AG04450 (cell line): ENCODE data around the gene POLA2. TPM values are rescaled to one million over a fixed set of nuclear protein-coding genes. Genes with fewer than 3 reads are reported as not detected.

Experiments
- CTCF ChIA-PET: fragments of 300-600, 350-600 bp; formaldehyde crosslinking; extraction: SDS; loops from one replicate; lab custom pipeline; 2022; ENCODE audit warnings: antibody characterized with exemption, inconsistent platforms; lab: Charles Lee
- POLR2A ChIA-PET: fragments of 350-600 bp; formaldehyde crosslinking; extraction: SDS; loops from one replicate; lab custom pipeline; 2021; ENCODE audit warnings: antibody characterized with exemption, inconsistent platforms; lab: Yijun Ruan, JAX
- DNase-seq: peaks from one replicate; pipeline ENCODE4 v3.0.0-alpha.2; 2011; ENCODE audit warnings: low read depth, low spot score
- H3K27ac ChIP-seq: one replicate; pipeline ENCODE4 v1.5.1; 2012; ENCODE audit warnings: low read depth, low read length, control low read depth
- H3K27me3 ChIP-seq: one replicate; pipeline ENCODE4 v1.6.0; 2012; ENCODE audit warnings: low read length; ENCODE audit not compliant: control insufficient read depth, insufficient read depth
- H3K4me3 ChIP-seq: 2 replicates; pipeline ENCODE4 v1.5.1; 2011; ENCODE audit warnings: mild to moderate bottlenecking, low read depth, low read length, control low read depth
- H3K9me3 ChIP-seq: 2 replicates; pipeline ENCODE4 v1.5.1; 2012; ENCODE audit warnings: low read length; ENCODE audit not compliant: control insufficient read depth, insufficient read depth
- CTCF ChIP-seq: IDR thresholded peaks from 2 replicates; pipeline ENCODE4 v1.5.1; 2011; ENCODE audit warnings: low read depth, low read length, control low read depth, inconsistent platforms
- polyA plus RNA-seq: library from polyadenylated mRNA; depleted of rRNA; stranded (reverse); fragments of >200 nt; gene quantifications from 2 replicates; pipeline ENCODE4 v1.2.3, GENCODE V29; 2011

Gene POLA2
- polyA plus RNA-seq, 1 experiment = 14.1 TPM

- no peak for TF ChIP-seq CTCF
- Histone ChIP-seq H3K4me3 (no peak overlapping the region), H3K27me3 (no peaks in the 10 kb centered on the region), H3K27ac (no peak overlapping the region), H3K9me3 (0 out of 2 replicates have a peak, but pooled peaks cover 3% of the 10 kb centered on the region)
- CTCF ChIA-PET = interaction anchor here (1.4 to 1.5 kb wide), 2 partner anchors 10 to 11 kb away, joined by 3 to 4 read pairs; no protein-coding TSS in a partner anchor
- DNase-seq = no peak
- POLR2A ChIA-PET = interaction anchor here (1.0 kb wide), 1 partner anchor 10 kb away, joined by 4 read pairs; no protein-coding TSS in a partner anchor
Observed at GRCh38 chr11:65215441-65216076, 46.2 kb upstream of the POLA2 start.

- POLR2A ChIA-PET = no interaction called here
- H3K27me3 ChIP-seq = no peaks in the 10 kb centered on the region
- H3K27ac ChIP-seq = no peak overlapping the region
- no peak for DNase-seq
- CTCF ChIA-PET = no interaction called here
- 0 out of 2 replicates have a peak, but pooled peaks cover 3% of the 10 kb centered on the region for H3K9me3 ChIP-seq
- H3K4me3 ChIP-seq = no peak overlapping the region
- TF ChIP-seq CTCF = no peak
Observed at GRCh38 chr11:65216830-65217229, 44.9 kb upstream of the POLA2 start.

GRCh38 chr11:65217441-65218423 is 44.0 kb upstream of the POLA2 start:
- CTCF ChIA-PET = no interaction called here
- no peak overlapping the region for H3K4me3 ChIP-seq
- POLR2A ChIA-PET = no interaction called here
- no peak for DNase-seq
- no peak overlapping the region for H3K27ac ChIP-seq
- no peak for TF ChIP-seq CTCF
- no peaks in the 10 kb centered on the region for H3K27me3 ChIP-seq
- 0 out of 2 replicates have a peak, but pooled peaks cover 3% of the 10 kb centered on the region for H3K9me3 ChIP-seq

- no peak for DNase-seq
- Histone ChIP-seq H3K9me3 (0 out of 2 replicates have a peak, but pooled peaks cover 3% of the 10 kb centered on the region), H3K4me3 (no peak overlapping the region), H3K27ac (no peak overlapping the region), H3K27me3 (no peaks in the 10 kb centered on the region)
- TF ChIP-seq CTCF = no peak
- POLR2A ChIA-PET = no interaction called here
- CTCF ChIA-PET = no interaction called here
Observed at GRCh38 chr11:65218446-65218845, 43.3 kb upstream of the POLA2 start.

GRCh38 chr11:65219930-65220213 is 41.9 kb upstream of the POLA2 start:
- TF ChIP-seq CTCF = no peak
- no peak for DNase-seq
- Histone ChIP-seq H3K27ac (no peak overlapping the region), H3K4me3 (no peak overlapping the region), H3K9me3 (0 out of 2 replicates have a peak, but pooled peaks cover 3% of the 10 kb centered on the region), H3K27me3 (no peaks in the 10 kb centered on the region)
- ChIA-PET CTCF (no interaction called here), POLR2A (no interaction called here)
